ENCODE measurements around the gene ZDHHC22. TPM values are rescaled to one million over a fixed set of nuclear protein-coding genes. Genes with fewer than 3 reads are reported as not detected.
A peak's percentile ranks its signal among the peaks of the same experiment; 100 is the strongest.

ZDHHC22 gene
- total RNA-seq, 1 experiment from 2014 or later, result 11.3 TPM

- H3K23me2 ChIP-seq (ENCODE audit: insufficient read length, low read depth, low read length, poor library complexity, severe bottlenecking), result peaks cover 8% of the 10 kb centered on the region
- no peaks in the 10 kb centered on the region for H3K9me3 ChIP-seq (ENCODE audit: control insufficient read depth, low read depth, low read length)
- H2AK5ac ChIP-seq (ENCODE audit: insufficient read length, low read length), result no peak overlapping the region
- peaks cover 0 to 2% (median 0%) of the 10 kb centered on the region in 3 experiments; a peak in 3 of 7 replicates for H3K36me3 Mint-ChIP-seq (ENCODE audit: insufficient read depth in 1 of 3, low read depth in 3 of 3)
- no peak overlapping the region for H3K4me2 ChIP-seq (ENCODE audit: insufficient read depth, insufficient read length, low read length)
- DNase-seq, result peak; percentile 9
- WGBS (ENCODE audit: extremely low coverage, insufficient read length, low lambda C conversion rate), result no CpG with 5 or more reads among the region's 4 CpGs
- no peak overlapping the region for H3K23ac ChIP-seq (ENCODE audit: insufficient read length, low read depth, low read length)
- no peak overlapping the region for H2AFZ ChIP-seq (ENCODE audit: low read length)
- H3T11ph ChIP-seq (ENCODE audit: low read length), result no peak overlapping the region
- H2BK20ac ChIP-seq (ENCODE audit: low read depth, low read length, poor library complexity, severe bottlenecking), result no peak overlapping the region
- peaks cover 22% of the 10 kb centered on the region for H3K27me3 Mint-ChIP-seq (ENCODE audit: low read depth)
- H2BK12ac ChIP-seq (ENCODE audit: insufficient read length, low read depth, low read length), result no peak overlapping the region
- no peak overlapping the region for H2BK15ac ChIP-seq (ENCODE audit: low read depth, low read length)
- no peak overlapping the region for H3K56ac ChIP-seq (ENCODE audit: insufficient read length, low read depth, low read length)
- H3K18ac ChIP-seq (ENCODE audit: insufficient read length, low read depth, low read length), result no peak overlapping the region
- no peak for TF ChIP-seq CTCF (conservative IDR thresholded peaks at IDR 0.05)
- H3K14ac ChIP-seq (ENCODE audit: insufficient read depth, low read length), result no peak overlapping the region
- no peak overlapping the region for H2BK5ac ChIP-seq (ENCODE audit: insufficient read length, low read length)
- peaks cover 39 to 40% of the 10 kb centered on the region in 2 experiments for H3K4me1 Mint-ChIP-seq
- no peak overlapping the region for H3K4me3 Mint-ChIP-seq
- H3K79me2 ChIP-seq (ENCODE audit: insufficient read depth, low read length), result no peaks in the 10 kb centered on the region
- no peak overlapping the region for H3K27ac ChIP-seq (ENCODE audit: insufficient read length, low read depth, low read length)
- no peak overlapping the region for H4K5ac ChIP-seq (ENCODE audit: insufficient read length, low read depth, low read length)
- no peak overlapping the region for H3K4ac ChIP-seq (ENCODE audit: low read depth, low read length)
- H3K27ac Mint-ChIP-seq, result no peak overlapping the region
- H3K4me1 ChIP-seq (ENCODE audit: insufficient read depth, low read length), result peaks cover 10% of the 10 kb centered on the region; the same call in 1 of the 2 replicates
- no peaks in the 10 kb centered on the region; a peak in 2 of 5 replicates for H3K9me3 Mint-ChIP-seq
- no peak overlapping the region for H3K9ac ChIP-seq (ENCODE audit: extremely low read depth, insufficient read length, low read length)
- H4K91ac ChIP-seq (ENCODE audit: insufficient read length, low read depth, low read length), result no peak overlapping the region
- H3K79me1 ChIP-seq (ENCODE audit: insufficient read depth, low read depth, low read length, poor library complexity, severe bottlenecking), result no peaks in the 10 kb centered on the region
- H2BK120ac ChIP-seq (ENCODE audit: low read depth, low read length, poor library complexity, severe bottlenecking), result no peak overlapping the region
- H3K27me3 ChIP-seq (ENCODE audit: insufficient read depth, low read length), result no peaks in the 10 kb centered on the region
- H4K8ac ChIP-seq (replicated peaks; ENCODE audit: insufficient read length, low read depth, low read length), result no peak overlapping the region
- no peaks in the 10 kb centered on the region for H4K20me1 ChIP-seq (ENCODE audit: control insufficient read depth, insufficient read depth, insufficient read length)
Measured at GRCh38 chr14:77126461-77126990, 15.1 kb downstream of the ZDHHC22 start.

Measured in H9 (cell line).